Measurements from ENCODE around the gene GNAZ.
"Not testable (repeated sequence)": the region's sequence is repeated elsewhere in the genome, so short reads cannot be mapped to it uniquely, and the experiment has no call there.

The GNAZ gene

DNA sequence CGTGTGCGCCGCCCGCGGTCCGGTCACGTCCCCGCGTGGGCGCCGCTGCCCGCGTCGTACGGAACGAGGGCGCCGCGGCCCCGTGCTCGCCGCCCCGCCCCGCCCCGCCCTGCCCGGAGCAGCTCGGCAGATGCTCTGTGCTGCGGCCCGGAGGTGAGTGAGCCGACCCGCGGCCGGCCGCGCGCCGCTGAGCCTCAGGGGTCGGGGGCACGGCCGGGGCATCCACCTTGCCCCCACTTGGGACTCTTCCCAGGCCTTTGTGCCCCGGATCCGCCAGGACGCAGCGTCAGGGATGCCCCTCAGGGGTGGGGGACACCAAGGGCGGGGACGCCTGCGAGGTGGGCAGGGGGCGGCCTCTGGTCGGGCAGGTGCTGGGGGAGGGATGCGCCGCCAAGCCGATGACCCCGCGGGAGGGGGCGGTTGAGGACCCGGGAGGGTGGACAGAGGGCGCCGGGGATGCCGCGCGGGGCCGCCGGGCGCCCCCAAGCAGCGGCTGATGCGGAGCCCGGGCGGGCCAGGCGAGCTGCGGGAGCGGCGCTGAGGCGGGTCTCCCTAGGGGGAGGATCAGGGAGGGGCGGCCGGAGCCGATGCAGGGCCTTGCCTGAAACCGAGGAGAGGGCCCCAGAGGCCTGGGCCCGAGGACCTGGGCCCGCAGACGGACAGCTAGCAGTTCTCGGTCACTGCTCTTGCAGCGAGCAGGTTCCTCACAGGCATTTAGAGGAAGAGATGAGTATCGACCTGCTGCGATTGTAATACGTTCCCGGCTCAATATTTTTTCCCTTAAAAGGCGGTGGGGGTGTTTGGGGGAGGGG lies at the start of gene GNAZ:
GNAZ (plus strand) TSS at position 102 of the 812 bp plus-strand sequence. CDS start 25,177 bp downstream, outside the sequence.
- TF ChIP-seq, protein P1, sequence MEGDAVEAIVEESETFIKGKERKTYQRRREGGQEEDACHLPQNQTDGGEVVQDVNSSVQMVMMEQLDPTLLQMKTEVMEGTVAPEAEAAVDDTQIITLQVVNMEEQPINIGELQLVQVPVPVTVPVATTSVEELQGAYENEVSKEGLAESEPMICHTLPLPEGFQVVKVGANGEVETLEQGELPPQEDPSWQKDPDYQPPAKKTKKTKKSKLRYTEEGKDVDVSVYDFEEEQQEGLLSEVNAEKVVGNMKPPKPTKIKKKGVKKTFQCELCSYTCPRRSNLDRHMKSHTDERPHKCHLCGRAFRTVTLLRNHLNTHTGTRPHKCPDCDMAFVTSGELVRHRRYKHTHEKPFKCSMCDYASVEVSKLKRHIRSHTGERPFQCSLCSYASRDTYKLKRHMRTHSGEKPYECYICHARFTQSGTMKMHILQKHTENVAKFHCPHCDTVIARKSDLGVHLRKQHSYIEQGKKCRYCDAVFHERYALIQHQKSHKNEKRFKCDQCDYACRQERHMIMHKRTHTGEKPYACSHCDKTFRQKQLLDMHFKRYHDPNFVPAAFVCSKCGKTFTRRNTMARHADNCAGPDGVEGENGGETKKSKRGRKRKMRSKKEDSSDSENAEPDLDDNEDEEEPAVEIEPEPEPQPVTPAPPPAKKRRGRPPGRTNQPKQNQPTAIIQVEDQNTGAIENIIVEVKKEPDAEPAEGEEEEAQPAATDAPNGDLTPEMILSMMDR (conservative IDR thresholded peaks at IDR 0.05), result no peak
- H3K27ac ChIP-seq, result peak within 1 kb of the TSS; percentile 78

DNA sequence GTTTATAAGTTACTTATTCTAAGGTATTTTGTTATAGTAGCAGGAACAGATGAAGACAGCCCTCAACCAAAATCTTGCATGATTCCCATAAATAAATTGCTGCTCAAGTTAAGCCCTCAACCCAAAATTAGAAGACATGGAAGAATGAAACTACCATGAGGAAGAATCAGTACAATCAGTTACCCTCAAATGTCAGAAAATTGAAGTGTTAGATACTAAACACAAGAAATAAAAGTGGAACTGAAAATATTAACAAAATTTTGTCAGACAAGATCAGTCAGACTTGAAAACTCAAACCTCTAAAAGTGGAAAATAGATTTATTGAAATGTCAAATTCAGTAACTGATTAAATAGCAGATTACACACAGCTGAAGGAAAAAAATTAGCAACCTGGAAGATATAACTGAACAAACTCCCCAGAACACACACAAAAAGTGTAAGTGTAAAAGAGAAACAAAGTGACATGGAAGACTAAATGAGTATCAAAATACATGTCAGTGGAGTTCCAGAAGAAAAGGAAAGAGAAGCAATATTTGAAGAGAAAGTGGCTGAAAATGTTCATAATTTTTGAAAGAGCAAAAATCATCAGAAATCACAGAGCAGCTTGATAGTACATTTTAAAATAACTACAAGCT lies 49.5 kb upstream of the GNAZ start:
- no peak overlapping the region for H3K27ac ChIP-seq
- TF ChIP-seq, protein P1 (conservative IDR thresholded peaks at IDR 0.05), result no peak

DNA sequence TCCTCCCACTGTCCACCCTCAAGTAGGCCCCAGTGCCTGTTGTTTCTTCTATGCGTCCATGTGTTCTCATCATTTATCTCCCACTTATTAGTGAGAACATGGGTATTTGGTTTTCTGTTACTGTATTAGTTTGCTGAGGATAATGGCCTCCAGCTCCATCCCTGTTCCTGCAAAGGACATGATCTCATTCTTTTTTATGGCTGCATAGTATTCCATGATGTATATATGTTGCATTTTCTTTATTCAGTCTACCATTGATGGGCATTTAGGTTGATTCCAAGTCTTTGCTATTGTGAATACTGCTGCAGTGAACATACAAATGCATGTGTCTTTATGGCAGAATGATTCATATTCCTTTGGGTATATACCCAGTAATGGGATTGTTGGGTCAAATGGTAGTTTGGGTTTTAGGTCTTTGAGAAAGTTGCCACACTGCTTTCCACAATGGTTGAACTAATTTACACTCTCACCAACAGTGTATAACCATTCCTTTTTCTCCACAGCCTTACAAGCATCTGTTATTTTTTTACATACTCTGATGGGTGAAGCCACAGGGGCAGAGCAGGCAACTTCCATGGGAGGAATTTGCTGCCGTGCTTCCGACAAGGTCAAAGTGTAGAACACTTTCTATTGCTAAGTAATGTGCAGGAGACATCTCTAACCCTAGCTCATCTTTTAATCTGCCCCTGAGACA lies 48.5 kb upstream of the GNAZ start:
- not testable (repeated sequence) for H3K27ac ChIP-seq

DNA sequence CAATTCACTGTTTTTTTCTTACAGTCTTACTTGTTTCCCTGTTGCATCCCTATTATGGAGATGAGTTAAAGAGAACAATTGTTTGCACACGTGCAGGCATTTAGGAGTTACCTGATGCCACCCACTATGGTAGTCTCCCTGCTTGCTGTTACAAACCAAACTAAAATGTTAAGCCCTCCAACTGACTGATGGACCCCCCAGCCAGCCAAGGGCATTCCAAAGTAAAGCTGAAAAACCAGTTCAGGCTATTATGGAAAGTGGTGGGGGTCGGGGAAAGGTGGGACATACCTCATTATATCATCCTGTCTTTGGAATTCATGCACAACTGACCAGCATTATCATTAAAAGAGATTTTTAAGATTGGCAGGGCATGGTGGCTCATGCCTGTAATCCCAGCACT lies 47.0 kb upstream of the GNAZ start:
- TF ChIP-seq, protein P1 (conservative IDR thresholded peaks at IDR 0.05), result no peak
- no peak overlapping the region for H3K27ac ChIP-seq

DNA sequence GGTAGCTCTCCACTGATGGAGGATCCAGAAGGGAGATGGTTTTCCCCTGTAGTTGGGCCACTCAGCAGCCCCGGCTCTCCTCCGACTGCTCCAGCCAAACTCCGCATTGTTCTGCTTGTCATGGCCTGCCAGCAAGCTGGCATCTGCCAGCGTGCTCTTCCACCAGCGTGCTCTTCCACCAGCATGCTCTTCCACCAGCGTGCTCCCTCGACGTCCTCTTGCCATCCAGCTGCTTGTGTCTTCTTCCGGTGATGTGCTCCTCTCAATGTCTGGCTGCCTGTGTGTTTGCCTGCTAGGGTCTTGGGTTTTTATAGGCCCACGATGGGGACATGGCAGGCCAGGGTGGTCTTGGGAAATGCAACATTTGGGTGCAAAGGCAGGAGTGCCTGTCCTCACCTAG lies 43.5 kb upstream of the GNAZ start:
- H3K27ac ChIP-seq, result no peak overlapping the region
- TF ChIP-seq, protein P1 (conservative IDR thresholded peaks at IDR 0.05), result no peak

DNA sequence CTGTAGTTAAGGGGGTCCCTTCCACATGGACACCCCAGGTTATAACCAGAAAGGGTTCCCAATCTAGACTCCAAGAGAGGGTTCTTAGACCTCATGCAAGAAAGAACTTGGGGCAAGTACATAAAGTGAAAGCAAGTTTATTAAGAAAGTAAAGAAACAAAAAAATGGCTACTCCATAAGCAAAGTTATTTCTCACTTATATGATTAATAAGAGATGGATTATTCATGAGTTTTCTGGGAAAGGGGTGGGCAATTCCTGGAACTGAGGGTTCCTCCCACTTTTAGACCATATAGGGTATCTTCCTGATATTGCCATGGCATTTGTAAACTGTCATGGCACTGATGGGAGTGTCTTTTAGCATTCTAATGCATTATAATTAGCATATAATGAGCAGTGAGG lies 42.5 kb upstream of the GNAZ start:
- H3K27ac ChIP-seq, result not testable (repeated sequence)

DNA sequence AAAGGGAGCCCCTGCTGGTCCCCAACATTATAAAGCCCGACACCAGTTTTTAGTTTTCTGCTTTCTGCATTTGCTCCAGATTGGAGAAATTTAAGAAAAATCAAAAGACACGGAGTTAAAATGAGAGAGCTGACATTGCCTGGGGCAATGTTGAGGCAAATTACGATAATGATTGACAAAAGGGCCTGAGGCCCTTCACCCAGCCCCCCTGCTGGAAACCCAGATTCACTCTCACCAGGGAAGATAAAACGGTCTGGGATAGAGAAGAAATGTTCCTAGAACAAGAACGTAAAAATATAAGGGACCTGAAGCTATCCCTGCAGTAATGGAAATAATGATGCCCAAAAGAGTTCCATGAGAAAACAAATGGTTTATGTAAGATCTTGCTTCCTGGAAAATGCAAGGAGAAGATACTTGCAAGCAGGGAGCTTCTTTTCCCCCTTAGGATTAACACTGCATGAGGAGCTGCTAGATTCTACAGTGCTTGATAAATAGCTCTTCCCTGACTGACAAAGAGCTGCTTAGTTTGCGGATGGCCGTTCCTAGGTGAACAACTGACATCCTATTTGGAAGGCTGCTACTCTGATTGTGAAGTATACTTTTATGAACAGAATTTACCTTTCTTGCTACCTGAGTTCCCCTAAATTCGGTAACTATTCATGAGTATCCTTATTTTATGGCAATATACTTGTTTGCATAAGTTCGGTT lies 40.6 kb upstream of the GNAZ start:
- H3K27ac ChIP-seq, result no peak overlapping the region
- TF ChIP-seq, protein P1 (conservative IDR thresholded peaks at IDR 0.05), result no peak

DNA sequence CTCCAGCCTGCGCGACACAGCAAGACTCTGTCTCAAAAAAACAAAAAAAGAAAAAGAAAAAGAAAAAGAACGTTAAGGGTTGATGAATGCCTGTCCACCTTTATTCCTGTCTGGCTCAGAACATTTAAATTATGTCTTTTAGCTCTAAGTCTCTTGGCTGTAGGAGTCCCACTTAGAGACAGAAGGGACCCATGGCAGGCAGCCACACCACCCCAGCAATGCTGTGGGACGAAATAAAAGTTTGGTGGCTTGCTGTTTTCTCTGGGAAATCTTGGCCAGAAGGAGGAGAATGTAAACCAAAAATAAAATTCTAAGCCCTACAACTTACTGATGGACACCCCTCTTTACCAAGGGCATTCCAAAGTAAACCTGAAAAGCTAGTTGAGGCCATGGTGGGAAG lies 38.9 kb upstream of the GNAZ start:
- TF ChIP-seq, protein P1 (conservative IDR thresholded peaks at IDR 0.05), result no peak
- no peak overlapping the region for H3K27ac ChIP-seq
